ENCODE data around the gene VMP1. TPM values are rescaled to one million over a fixed set of nuclear protein-coding genes. Genes with fewer than 3 reads are reported as not detected.

The VMP1 gene
- total and polyA plus RNA-seq, 2 of the 13 experiments (the other 11 are each of a cell fraction or from before 2014, with no cell fraction given): 186 to 271 TPM

DNA sequence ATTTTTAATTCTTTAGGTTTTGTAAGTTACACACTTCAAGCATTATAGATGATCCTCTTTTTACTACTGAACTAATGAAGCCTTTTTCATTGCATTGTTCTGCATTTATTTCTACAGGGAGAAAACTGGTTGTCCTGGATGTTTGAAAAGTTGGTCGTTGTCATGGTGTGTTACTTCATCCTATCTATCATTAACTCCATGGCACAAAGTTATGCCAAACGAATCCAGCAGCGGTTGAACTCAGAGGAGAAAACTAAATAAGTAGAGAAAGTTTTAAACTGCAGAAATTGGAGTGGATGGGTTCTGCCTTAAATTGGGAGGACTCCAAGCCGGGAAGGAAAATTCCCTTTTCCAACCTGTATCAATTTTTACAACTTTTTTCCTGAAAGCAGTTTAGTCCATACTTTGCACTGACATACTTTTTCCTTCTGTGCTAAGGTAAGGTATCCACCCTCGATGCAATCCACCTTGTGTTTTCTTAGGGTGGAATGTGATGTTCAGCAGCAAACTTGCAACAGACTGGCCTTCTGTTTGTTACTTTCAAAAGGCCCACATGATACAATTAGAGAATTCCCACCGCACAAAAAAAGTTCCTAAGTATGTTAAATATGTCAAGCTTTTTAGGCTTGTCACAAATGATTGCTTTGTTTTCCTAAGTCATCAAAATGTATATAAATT lies 132.3 kb downstream of the VMP1 start (continued):
- TF ChIP-seq RBM39 (IDR thresholded peaks at IDR 0.05; ENCODE audit: low read depth, low read length, poor library complexity, severe bottlenecking) (peak; percentile 27), KDM5B (CRISPR knock-in tag; IDR thresholded peaks at IDR 0.05; ENCODE audit: borderline replicate concordance) (no peak), POLR2A (IDR thresholded peaks at IDR 0.05; ENCODE audit: insufficient read depth in 1 of 2, low read depth in 2 of 2, low read length in 2 of 2) (peak; percentile 33 to 79; a peak in 3 of 4 replicates), NAIF1 (CRISPR knock-in tag; IDR thresholded peaks at IDR 0.05; ENCODE audit: borderline replicate concordance) (no peak), KLF16 (CRISPR knock-in tag; IDR thresholded peaks at IDR 0.05) (peak in 1 of 2 experiments; percentile 16; a peak in 1 of 4 replicates), ZNF879 (CRISPR knock-in tag; IDR thresholded peaks at IDR 0.05) (peak; percentile 71; the same call in 1 of the 2 replicates), ZC3H4 (CRISPR knock-in tag; IDR thresholded peaks at IDR 0.05; ENCODE audit: borderline replicate concordance) (peak; percentile 79; the same call in 1 of the 2 replicates), ELF3 (CRISPR knock-in tag; IDR thresholded peaks at IDR 0.05) (peak; percentile 27; the same call in 1 of the 2 replicates), ZNF326 (CRISPR knock-in tag; IDR thresholded peaks at IDR 0.05; ENCODE audit: borderline replicate concordance) (no peak), SATB2 (CRISPR knock-in tag; IDR thresholded peaks at IDR 0.05) (no peak), RBM22 (optimal IDR thresholded peaks at IDR 0.05; ENCODE audit: low read length) (peak; percentile 98), POLR2AphosphoS5 (IDR thresholded peaks at IDR 0.05; ENCODE audit: low read depth, low read length) (peak; percentile 40; the same call in 1 of the 2 replicates), ZSCAN20 (CRISPR knock-in tag; IDR thresholded peaks at IDR 0.05; ENCODE audit: borderline replicate concordance) (0 out of 2 replicates have a peak, but pooled peaks have one; percentile 21), ZNF205 (CRISPR knock-in tag; IDR thresholded peaks at IDR 0.05) (0 out of 2 replicates have a peak, but pooled peaks have one; percentile 32), ZNF12 (CRISPR knock-in tag; IDR thresholded peaks at IDR 0.05) (peak; percentile 1; the same call in 1 of the 2 replicates), ZBTB21 (CRISPR knock-in tag; IDR thresholded peaks at IDR 0.05) (0 out of 2 replicates have a peak, but pooled peaks have one; percentile 14), ARHGAP35 (CRISPR knock-in tag; IDR thresholded peaks at IDR 0.05; ENCODE audit: borderline replicate concordance) (no peak), MAFK (conservative IDR thresholded peaks at IDR 0.05 in 1 of 2, IDR thresholded peaks at IDR 0.05 in 1 of 2; ENCODE audit: low read length in 2 of 2) (peak; percentile 43 to 66; a peak in 3 of 4 replicates)
- TF ChIP-seq, protein P1, sequence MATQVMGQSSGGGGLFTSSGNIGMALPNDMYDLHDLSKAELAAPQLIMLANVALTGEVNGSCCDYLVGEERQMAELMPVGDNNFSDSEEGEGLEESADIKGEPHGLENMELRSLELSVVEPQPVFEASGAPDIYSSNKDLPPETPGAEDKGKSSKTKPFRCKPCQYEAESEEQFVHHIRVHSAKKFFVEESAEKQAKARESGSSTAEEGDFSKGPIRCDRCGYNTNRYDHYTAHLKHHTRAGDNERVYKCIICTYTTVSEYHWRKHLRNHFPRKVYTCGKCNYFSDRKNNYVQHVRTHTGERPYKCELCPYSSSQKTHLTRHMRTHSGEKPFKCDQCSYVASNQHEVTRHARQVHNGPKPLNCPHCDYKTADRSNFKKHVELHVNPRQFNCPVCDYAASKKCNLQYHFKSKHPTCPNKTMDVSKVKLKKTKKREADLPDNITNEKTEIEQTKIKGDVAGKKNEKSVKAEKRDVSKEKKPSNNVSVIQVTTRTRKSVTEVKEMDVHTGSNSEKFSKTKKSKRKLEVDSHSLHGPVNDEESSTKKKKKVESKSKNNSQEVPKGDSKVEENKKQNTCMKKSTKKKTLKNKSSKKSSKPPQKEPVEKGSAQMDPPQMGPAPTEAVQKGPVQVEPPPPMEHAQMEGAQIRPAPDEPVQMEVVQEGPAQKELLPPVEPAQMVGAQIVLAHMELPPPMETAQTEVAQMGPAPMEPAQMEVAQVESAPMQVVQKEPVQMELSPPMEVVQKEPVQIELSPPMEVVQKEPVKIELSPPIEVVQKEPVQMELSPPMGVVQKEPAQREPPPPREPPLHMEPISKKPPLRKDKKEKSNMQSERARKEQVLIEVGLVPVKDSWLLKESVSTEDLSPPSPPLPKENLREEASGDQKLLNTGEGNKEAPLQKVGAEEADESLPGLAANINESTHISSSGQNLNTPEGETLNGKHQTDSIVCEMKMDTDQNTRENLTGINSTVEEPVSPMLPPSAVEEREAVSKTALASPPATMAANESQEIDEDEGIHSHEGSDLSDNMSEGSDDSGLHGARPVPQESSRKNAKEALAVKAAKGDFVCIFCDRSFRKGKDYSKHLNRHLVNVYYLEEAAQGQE (IDR thresholded peaks at IDR 0.05; ENCODE audit: borderline replicate concordance in 1 of 2, low read depth in 1 of 2, low read length in 2 of 2): 0 out of 4 replicates have a peak, but pooled peaks of 1 of the 2 experiments have one; percentile 27
- TF ChIP-seq, protein P2, sequence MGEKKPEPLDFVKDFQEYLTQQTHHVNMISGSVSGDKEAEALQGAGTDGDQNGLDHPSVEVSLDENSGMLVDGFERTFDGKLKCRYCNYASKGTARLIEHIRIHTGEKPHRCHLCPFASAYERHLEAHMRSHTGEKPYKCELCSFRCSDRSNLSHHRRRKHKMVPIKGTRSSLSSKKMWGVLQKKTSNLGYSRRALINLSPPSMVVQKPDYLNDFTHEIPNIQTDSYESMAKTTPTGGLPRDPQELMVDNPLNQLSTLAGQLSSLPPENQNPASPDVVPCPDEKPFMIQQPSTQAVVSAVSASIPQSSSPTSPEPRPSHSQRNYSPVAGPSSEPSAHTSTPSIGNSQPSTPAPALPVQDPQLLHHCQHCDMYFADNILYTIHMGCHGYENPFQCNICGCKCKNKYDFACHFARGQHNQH (CRISPR knock-in tag; IDR thresholded peaks at IDR 0.05): no peak
